NOMO-1 (cell line): ENCODE results near the gene WDR88.

Source experiments
- DNase-seq, 2 experiments: peaks; one replicate each; lab custom pipeline; 2025; ENCODE audit not compliant: unreplicated experiment in 2 of 2; lab: John Stamatoyannopoulos, UW

WDR88 gene

DNA sequence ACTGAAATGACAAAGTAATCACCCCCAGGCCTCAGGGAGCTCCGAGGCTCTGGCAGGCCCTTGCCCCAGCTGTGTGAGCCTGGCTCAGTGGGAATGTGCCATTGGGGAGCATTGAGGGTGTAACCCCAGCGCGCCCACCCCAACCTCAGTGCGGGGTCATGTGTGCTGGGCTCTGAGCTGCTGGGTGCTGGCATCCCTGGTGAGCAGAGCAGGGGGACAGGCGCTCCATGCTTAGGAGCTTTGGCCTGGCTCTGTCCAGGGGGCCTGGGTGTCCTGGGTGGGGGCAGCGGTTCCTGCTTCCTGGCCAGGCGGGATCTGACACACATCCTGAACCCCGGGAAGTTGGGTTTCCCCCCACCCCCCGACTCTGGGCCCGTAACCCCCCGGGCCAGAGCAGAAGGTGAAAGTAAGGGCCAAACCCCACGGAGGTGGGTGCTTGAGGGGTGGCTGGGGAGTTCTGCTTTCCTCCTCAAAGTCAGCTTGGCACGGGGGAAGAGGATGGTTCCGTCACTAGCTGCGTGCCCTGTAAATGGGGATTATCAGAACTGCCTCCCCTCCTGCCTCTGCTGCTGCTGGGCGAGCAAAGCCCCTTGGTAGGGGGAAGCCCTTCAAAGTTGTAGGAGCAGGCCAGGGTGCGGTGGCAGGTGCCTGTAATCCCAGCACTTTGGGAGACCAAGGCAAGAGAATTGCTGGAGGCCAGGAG lies 63.9 kb downstream of the WDR88 start:
- DNase-seq, result no peak

- DNase-seq, result no peak
Observed at GRCh38 chr19:33196446-33197193, 64.7 kb downstream of the WDR88 start.

GRCh38 chr19:33197591-33198000 lies 65.7 kb downstream of the WDR88 start:
- no peak for DNase-seq

- no peak for DNase-seq
Observed at GRCh38 chr19:33198169-33198568, 66.3 kb downstream of the WDR88 start.

DNA sequence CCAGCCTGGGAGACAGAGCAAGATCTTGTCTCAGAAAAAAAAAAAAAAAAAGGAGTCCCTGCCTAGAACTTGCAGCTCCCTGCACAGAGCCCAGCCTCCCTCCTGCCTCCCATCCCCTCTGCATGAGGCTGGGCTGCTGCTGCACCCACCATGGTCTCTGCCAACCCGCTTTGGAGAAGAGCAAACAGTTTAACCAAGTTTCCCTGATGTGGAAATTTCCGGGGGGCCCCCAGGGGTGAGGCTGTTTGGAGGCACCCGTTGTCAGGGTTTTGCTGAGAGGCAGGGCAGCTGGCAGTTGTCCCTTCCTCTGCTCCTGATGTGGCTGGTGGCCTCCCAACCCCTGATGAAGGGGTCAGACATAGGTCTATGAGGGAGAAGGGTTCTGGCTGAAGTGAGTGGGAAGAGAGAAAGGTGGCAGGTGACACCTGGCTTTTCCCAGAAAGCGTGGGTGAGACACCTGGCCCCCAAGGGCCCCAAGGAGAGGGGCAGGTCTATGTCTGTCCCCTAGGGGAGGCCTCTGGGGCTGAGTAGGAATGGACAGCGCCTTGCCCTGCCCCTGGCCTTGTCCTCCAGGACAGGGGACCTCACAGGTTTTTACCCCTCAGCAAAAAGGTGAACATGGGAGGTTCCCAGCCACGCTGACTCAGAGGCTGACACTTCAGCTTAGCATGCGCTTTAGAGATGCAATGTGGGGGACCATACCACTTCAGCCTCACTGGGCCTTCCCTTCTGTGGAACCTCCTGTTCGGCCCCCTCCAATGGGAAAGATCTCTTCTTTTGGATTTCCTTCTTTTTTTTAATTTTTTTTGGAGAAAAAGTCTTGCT lies 67.7 kb downstream of the WDR88 start:
- DNase-seq, result no peak

GRCh38 chr19:33201473-33201872 lies 69.6 kb downstream of the WDR88 start:
- no peak for DNase-seq

DNA sequence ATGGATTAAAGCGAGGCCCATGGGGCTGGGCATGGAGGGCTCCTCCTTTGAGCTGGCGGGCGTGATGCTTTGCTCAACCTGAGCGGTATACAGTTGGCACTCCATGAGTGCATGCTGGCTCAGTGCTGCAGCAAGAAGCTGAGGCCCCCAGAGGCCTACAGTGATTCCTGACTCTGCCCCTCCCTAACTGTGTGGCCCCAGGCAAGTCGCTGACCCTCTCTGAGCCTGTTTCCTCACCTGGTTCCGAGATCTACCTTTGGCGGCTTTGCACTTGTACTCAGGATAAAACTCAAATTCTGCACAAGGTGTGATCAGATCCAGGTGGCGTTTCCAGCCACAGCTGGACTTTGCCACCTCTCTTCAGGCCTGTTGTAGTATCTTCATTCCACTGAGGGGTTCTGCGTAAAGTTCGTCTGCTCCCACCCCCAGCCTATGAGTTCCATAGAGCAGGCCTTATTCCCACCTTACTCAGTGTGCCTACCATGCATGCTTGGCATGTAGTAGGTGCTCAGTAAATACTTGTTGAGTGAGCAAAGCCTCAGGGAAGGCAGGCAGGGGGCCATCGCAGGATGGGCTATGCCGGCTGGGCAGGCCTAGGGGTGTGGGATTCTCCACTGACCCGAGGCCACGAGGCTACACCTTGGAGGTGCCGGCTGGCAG lies 70.1 kb downstream of the WDR88 start:
- no peak for DNase-seq

- no peak for DNase-seq
Observed at GRCh38 chr19:33202546-33203507, 70.9 kb downstream of the WDR88 start.

- no peak for DNase-seq
Observed at GRCh38 chr19:33203529-33203928, 71.6 kb downstream of the WDR88 start.

DNA sequence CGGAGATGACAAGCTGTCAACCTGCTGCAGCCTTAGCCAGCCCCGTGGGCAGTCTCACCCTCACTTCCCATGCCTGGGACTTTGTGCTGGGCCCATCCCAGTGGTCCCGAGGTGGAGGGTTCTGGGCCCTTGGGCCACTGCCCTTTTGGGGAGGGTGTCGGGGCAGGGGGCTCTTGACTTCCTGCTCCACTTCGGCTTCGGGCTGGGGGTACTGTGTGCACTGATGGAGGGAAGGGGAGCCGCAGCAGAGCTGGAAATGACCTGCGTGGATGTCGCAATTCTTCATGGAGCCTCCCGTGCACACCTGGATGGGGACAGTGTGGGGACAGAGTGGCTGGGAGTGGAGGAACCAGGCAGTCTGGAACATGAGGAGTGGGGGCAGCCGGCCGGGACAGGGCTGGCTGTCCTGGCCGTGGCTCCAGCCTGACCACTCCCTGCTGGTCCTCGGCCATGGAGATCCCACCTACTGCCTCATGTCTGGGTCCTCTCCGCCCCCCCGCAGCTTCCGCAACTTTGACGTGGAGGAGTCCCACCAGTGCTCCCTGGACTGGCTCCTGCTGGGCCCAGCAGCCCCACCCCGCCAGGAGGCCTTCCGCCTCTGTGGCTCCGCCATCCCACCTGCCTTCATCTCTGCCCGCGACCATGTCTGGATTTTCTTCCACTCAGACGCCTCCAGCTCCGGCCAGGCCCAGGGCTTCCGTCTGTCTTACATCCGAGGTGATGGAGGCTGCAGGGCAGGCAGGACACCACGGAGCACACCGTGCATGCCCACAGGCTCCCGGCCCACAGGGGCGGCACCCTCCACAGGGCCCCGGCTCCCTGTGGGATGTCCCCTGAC lies 72.4 kb downstream of the WDR88 start:
- DNase-seq, result no peak

- no peak for DNase-seq
Observed at GRCh38 chr19:33205110-33205509, 73.2 kb downstream of the WDR88 start.

DNA sequence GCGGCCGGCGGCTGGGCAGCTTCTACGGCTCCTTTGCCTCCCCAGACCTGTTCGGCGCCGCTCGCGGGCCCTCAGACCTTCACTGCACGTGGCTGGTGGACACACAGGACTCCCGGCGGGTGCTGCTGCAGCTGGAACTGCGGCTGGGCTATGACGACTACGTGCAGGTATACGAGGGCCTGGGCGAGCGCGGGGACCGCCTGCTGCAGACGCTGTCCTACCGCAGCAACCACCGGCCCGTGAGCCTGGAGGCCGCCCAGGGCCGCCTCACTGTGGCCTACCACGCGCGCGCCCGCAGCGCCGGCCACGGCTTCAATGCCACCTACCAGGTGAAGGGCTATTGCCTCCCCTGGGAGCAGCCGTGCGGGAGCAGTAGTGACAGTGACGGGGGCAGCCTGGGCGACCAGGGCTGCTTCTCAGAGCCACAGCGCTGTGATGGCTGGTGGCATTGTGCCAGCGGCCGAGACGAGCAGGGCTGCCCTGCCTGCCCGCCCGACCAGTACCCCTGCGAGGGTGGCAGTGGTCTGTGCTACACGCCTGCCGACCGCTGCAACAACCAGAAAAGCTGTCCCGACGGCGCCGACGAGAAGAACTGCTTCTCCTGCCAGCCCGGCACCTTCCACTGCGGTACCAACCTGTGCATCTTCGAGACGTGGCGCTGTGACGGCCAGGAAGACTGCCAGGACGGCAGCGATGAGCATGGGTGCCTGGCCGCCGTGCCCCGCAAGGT lies 73.8 kb downstream of the WDR88 start:
- no peak for DNase-seq

DNA sequence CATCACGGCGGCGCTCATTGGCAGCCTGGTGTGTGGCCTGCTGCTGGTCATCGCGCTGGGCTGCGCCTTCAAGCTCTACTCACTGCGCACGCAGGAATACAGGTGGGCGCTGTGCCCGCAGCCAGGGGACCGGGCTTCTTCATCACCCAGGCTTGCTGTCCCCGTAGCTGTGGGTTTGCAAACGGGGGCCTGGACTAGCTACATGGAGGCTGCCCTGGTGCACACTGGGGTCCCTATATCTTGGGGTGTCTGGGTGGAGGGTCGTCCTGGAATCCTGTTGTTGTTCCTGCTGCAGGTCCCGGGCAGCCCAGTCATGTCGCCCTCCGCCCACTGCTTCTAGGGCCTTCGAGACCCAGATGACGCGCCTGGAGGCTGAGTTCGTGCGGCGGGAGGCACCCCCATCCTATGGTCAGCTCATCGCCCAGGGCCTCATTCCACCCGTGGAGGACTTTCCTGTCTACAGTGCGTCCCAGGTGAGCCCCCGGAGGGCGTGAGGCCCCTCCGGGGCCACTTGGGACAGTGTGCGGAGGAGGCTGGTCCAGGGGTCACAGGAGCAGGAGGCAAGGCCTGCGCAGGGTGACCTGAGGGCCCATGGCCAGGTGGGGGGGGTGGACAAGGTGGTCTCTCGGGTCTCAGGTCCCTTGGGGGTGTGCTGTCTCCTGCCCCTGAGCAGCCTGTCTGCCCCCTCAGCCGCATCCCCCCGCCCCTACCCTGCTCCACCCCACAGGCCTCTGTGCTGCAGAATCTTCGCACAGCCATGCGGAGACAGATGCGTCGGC lies 74.5 kb downstream of the WDR88 start:
- DNase-seq, result no peak

DNA sequence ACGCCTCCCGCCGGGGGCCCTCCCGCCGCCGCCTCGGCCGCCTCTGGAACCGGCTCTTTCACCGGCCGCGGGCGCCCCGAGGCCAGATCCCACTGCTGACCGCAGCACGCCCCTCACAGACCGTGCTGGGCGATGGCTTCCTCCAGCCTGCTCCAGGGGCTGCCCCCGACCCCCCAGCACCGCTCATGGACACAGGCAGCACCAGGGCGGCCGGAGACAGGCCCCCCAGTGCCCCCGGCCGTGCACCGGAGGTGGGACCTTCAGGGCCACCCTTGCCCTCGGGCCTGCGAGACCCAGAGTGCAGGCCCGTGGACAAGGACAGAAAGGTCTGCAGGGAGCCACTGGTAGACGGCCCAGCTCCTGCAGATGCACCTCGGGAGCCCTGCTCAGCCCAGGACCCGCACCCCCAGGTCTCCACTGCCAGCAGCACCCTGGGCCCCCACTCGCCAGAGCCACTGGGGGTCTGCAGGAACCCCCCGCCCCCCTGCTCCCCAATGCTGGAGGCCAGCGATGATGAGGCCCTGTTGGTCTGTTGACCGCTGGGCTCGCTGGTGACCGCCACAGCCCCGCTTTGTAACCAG lies 75.2 kb downstream of the WDR88 start:
- DNase-seq, result no peak

DNA sequence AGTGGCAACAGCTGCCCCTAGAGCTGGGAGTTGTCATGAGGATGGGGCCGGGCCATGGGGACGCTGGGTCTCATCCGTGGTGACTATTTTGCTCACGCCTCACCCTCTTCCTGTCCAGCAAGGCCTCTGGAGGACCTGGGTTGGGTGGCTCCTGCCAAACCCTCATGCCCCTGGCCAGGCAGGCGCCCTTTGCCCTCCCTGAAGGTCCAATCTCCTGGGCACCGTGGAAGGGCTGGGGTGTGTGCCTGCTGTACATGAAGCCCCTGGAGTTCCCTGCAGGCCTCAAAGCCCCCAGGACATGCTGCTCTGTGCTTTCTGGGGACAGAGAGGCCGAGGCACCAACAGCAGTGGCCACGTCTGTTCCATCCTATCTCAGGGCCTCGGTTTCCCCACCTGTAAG lies 76.0 kb downstream of the WDR88 start:
- no peak for DNase-seq

- peak; percentile 9 to 18 for DNase-seq
Observed at GRCh38 chr19:33208371-33208895, 76.5 kb downstream of the WDR88 start.
